Caco-2 (cell line): ENCODE results near the gene NR5A2. TPM values are rescaled to one million over a fixed set of nuclear protein-coding genes. Genes with fewer than 3 reads are reported as not detected.

ENCODE experiments used
- BruUV-seq: library from RNA; stranded (reverse); fragments of 400-500 nt; replicated peaks from 2 replicates; lab custom pipeline; 2021; lab: Mats Ljungman, UMichigan
- CTCF ChIA-PET: fragments of 300-600 bp; sonication (Branson Sonifier 250); formaldehyde crosslinking; loops from one replicate; lab custom pipeline; 2022; ENCODE audit warnings: antibody characterized with exemption; lab: Charles Lee
- POLR2A ChIA-PET: fragments of 300-600 bp; sonication (Branson Sonifier 250); formaldehyde crosslinking; loops from one replicate; lab custom pipeline; 2022; ENCODE audit warnings: antibody characterized with exemption; lab: Charles Lee
- DNase-seq, 2 experiments: peaks; one replicate each; pipeline versions ENCODE4 v3.0.0 to v3.0.0-alpha.2; 2020 to 2022
- H3K27me3 ChIP-seq: replicated peaks from 2 replicates; pipeline ENCODE4 v1.6.0; 2011; ENCODE audit warnings: low read length; ENCODE audit not compliant: control insufficient read depth, insufficient read depth
- H3K36me3 ChIP-seq: 2 replicates; pipeline ENCODE4 v1.5.1; 2011; ENCODE audit warnings: low read length; ENCODE audit not compliant: control insufficient read depth, insufficient read depth
- H3K4me1 ChIP-seq: fragments of 250-450 bp; sonication (Bioruptor Pico); 2 replicates; pipeline ENCODE4 v1.5.1; 2020; ENCODE audit warnings: mild to moderate bottlenecking
- H3K4me3 ChIP-seq: 2 replicates; pipeline ENCODE4 v1.5.1; 2011; ENCODE audit warnings: low read depth, mild to moderate bottlenecking, control low read depth, low read length
- H3K9me3 ChIP-seq: fragments of 250-450 bp; sonication (Bioruptor Pico); 2 replicates; pipeline ENCODE4 v1.5.1; 2020; ENCODE audit warnings: mild to moderate bottlenecking, moderate library complexity
- H3K27ac Mint-ChIP-seq: one replicate; pipeline ENCODE4 v1.8.0; 2022; ENCODE audit warnings: mixed read lengths; ENCODE audit not compliant: unreplicated experiment
- H3K27me3 Mint-ChIP-seq: one replicate; pipeline ENCODE4 v1.8.0; 2022; ENCODE audit warnings: mixed read lengths; ENCODE audit not compliant: insufficient read depth, unreplicated experiment
- H3K36me3 Mint-ChIP-seq: one replicate; pipeline ENCODE4 v1.8.0; 2022; ENCODE audit warnings: mild to moderate bottlenecking, mixed read lengths; ENCODE audit not compliant: insufficient read depth, unreplicated experiment
- H3K4me1 Mint-ChIP-seq: one replicate; pipeline ENCODE4 v1.8.0; 2022; ENCODE audit warnings: low read depth, mixed read lengths; ENCODE audit not compliant: unreplicated experiment
- H3K4me3 Mint-ChIP-seq: one replicate; pipeline ENCODE4 v1.8.0; 2022; ENCODE audit warnings: mild to moderate bottlenecking, moderate library complexity, mixed read lengths; ENCODE audit not compliant: unreplicated experiment
- H3K9me3 Mint-ChIP-seq: one replicate; pipeline ENCODE4 v1.8.0; 2022; ENCODE audit warnings: mixed read lengths; ENCODE audit not compliant: unreplicated experiment
- CTCF ChIP-seq, 2 experiments: fragments of 200-600 bp in 1 of 2; IDR thresholded peaks; 1 replicate in 1 of 2; 2 replicates in 1 of 2; pipeline versions ENCODE4 v1.5.1 to v1.8.0; 2011 to 2022; ENCODE audit warnings: antibody characterized with exemption in 1 of 2, control low read depth in 1 of 2, inconsistent platforms in 1 of 2, low read depth in 1 of 2, low read length in 1 of 2, mild to moderate bottlenecking in 1 of 2, moderate library complexity in 1 of 2; ENCODE audit not compliant: insufficient read depth in 1 of 2, severe bottlenecking in 1 of 2, unreplicated experiment in 1 of 2
- intact Hi-C: fragments of 100-400 bp; cut with micrococcal nuclease; formaldehyde crosslinking; loops from one replicate; pipeline ENCODE4 v1.10.0; 2022; ENCODE audit not compliant: unreplicated experiment
- total RNA-seq: library from RNA; stranded (reverse); gene quantifications from 2 replicates; pipeline ENCODE4 v1.2.3, GENCODE V29; 2022

The NR5A2 gene
- total RNA-seq, 1 experiment from 2014 or later: 6.5 TPM

DNA sequence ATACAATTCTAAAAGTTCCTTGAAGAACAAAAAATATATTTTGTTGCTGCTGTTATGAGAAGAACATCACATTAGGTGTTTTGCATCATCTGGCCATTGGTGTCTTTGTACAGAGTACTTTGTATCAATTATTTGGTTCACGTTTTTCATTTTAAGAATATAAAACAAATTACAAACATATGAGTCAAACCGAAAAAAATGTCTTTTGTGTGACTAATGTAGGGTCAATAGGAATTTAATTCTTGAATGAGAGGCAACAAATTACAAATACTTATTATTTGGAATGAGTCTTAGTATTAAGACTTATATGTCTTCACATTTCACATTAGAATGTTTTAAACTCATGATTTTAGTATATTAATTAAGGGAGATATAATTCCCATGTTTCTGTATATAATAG is 54.8 kb downstream of the NR5A2 start:
- Histone ChIP-seq H3K4me3 (no peak overlapping the region), H3K36me3 (no peaks in the 10 kb centered on the region), H3K4me1 (no peaks in the 10 kb centered on the region), H3K9me3 (no peaks in the 10 kb centered on the region), H3K27me3 (no peaks in the 10 kb centered on the region)
- DNase-seq: no peak
- no peak for TF ChIP-seq CTCF (IDR thresholded peaks at IDR 0.05; ENCODE audit: insufficient read depth in 1 of 2, low read depth in 1 of 2, low read length in 1 of 2, severe bottlenecking in 1 of 2, unreplicated experiment in 1 of 2)
- Mint-ChIP-seq H3K4me1 (no peaks in the 10 kb centered on the region), H3K9me3 (no peaks in the 10 kb centered on the region), H3K36me3 (no peaks in the 10 kb centered on the region), H3K4me3 (no peak overlapping the region), H3K27me3 (no peaks in the 10 kb centered on the region), H3K27ac (no peak overlapping the region)
- no TSS peak for BruUV-seq
- POLR2A ChIA-PET: no interaction called here
- CTCF ChIA-PET: no interaction called here
- intact Hi-C loops: no loop called here

GRCh38 chr1:200090252-200091159 is 63.0 kb downstream of the NR5A2 start:
- H3K4me3 Mint-ChIP-seq: no peak overlapping the region
- DNase-seq: peak in 1 of 2 experiments; percentile 34
- CTCF ChIA-PET: no interaction called here
- H3K27me3 ChIP-seq: no peaks in the 10 kb centered on the region
- POLR2A ChIA-PET: no interaction called here
- H3K9me3 Mint-ChIP-seq: no peaks in the 10 kb centered on the region
- no peak overlapping the region for H3K4me3 ChIP-seq
- no peaks in the 10 kb centered on the region for H3K27me3 Mint-ChIP-seq
- intact Hi-C loops: loop anchor here (1.0 kb wide), 1 partner anchor 41 kb away; no protein-coding TSS in a partner anchor
- H3K4me1 Mint-ChIP-seq: no peaks in the 10 kb centered on the region
- no peaks in the 10 kb centered on the region for H3K9me3 ChIP-seq
- no peaks in the 10 kb centered on the region for H3K36me3 Mint-ChIP-seq
- TF ChIP-seq CTCF (IDR thresholded peaks at IDR 0.05; ENCODE audit: insufficient read depth in 1 of 2, low read depth in 1 of 2, low read length in 1 of 2, severe bottlenecking in 1 of 2, unreplicated experiment in 1 of 2): peak; percentile 40 to 45
- no peak overlapping the region for H3K27ac Mint-ChIP-seq
- no peaks in the 10 kb centered on the region for H3K36me3 ChIP-seq
- H3K4me1 ChIP-seq: no peaks in the 10 kb centered on the region
- no TSS peak for BruUV-seq

DNA sequence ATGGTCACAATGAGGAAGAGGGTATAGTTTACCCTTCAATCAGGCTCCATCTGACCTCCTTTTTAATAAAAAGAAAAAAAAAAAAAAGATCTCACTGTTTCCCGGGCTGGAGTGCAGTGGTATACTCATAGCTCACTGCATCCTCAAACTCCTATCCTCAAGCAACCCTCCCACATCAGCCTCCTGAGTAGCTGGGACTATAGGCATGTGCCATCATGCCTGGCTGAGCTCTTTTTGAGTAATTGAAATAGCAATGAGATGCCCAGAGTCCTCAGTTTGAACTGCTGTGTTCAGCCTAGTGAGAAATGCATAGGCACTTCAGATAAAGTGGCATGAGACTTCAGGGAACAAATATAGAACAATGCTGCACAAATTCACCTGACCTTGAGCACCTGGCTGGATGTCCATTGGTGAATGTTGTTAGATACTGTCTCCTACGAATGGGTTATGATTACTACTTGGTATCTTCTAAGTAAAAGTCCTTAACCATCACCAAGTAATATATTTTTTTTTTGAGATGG is 67.6 kb downstream of the NR5A2 start:
- BruUV-seq: no TSS peak
- no peaks in the 10 kb centered on the region for H3K27me3 ChIP-seq
- Mint-ChIP-seq H3K27ac (no peak overlapping the region), H3K9me3 (no peaks in the 10 kb centered on the region), H3K4me1 (no peaks in the 10 kb centered on the region), H3K27me3 (no peaks in the 10 kb centered on the region), H3K36me3 (no peaks in the 10 kb centered on the region), H3K4me3 (no peak overlapping the region)
- ChIA-PET CTCF (no interaction called here), POLR2A (no interaction called here)
- intact Hi-C loops: no loop called here
- no peak for DNase-seq
- no peak overlapping the region for H3K4me3 ChIP-seq
- no peak for TF ChIP-seq CTCF (IDR thresholded peaks at IDR 0.05; ENCODE audit: insufficient read depth in 1 of 2, low read depth in 1 of 2, low read length in 1 of 2, severe bottlenecking in 1 of 2, unreplicated experiment in 1 of 2)
- no peaks in the 10 kb centered on the region for H3K4me1 ChIP-seq
- H3K9me3 ChIP-seq: no peaks in the 10 kb centered on the region
- no peaks in the 10 kb centered on the region for H3K36me3 ChIP-seq
